Ramos (cell line): ENCODE measurements around the gene TXLNB.

Experiments
- in situ Hi-C: fragments of 300-500 bp; cut with MboI; formaldehyde crosslinking; loops from one replicate; pipeline ENCODE4 v1.14.3; 2022; ENCODE audit warnings: low sequenced_read_pairs; ENCODE audit not compliant: unreplicated experiment

TXLNB gene

GRCh38 chr6:139291813-139292619 is at the start of gene TXLNB:
Gene TXLNB, minus strand, starts transcription at chr6:139291998. Its CDS starts 3,099 bp downstream, at chr6:139288899.
- in situ Hi-C loops: no loop called here

GRCh38 chr6:139341060-139341459 is 49.3 kb upstream of the TXLNB start:
- in situ Hi-C loops: no loop called here

GRCh38 chr6:139338795-139339194 is 47.0 kb upstream of the TXLNB start:
- in situ Hi-C loops: no loop called here

GRCh38 chr6:139337830-139338229 is 46.0 kb upstream of the TXLNB start:
- in situ Hi-C loops: no loop called here

GRCh38 chr6:139337001-139337400 is 45.2 kb upstream of the TXLNB start:
- in situ Hi-C loops: no loop called here

- in situ Hi-C loops: no loop called here
Observed at GRCh38 chr6:139336488-139336887, 44.7 kb upstream of the TXLNB start.

GRCh38 chr6:139335447-139336210 is 43.8 kb upstream of the TXLNB start:
- in situ Hi-C loops: no loop called here

GRCh38 chr6:139334806-139335446 is 43.1 kb upstream of the TXLNB start:
- in situ Hi-C loops: no loop called here

GRCh38 chr6:139330826-139331500 is 39.2 kb upstream of the TXLNB start:
- in situ Hi-C loops: no loop called here

GRCh38 chr6:139330306-139330705 is 38.5 kb upstream of the TXLNB start:
- in situ Hi-C loops: no loop called here

GRCh38 chr6:139329224-139329623 is 37.4 kb upstream of the TXLNB start:
- in situ Hi-C loops: no loop called here

- in situ Hi-C loops: no loop called here
Observed at GRCh38 chr6:139327038-139327437, 35.2 kb upstream of the TXLNB start.

- in situ Hi-C loops: no loop called here
Observed at GRCh38 chr6:139325686-139326085, 33.9 kb upstream of the TXLNB start.

- in situ Hi-C loops: no loop called here
Observed at GRCh38 chr6:139325125-139325524, 33.3 kb upstream of the TXLNB start.

GRCh38 chr6:139324301-139324555 is 32.4 kb upstream of the TXLNB start:
- in situ Hi-C loops: no loop called here

GRCh38 chr6:139323511-139324300 is 31.9 kb upstream of the TXLNB start:
- in situ Hi-C loops: no loop called here

GRCh38 chr6:139320081-139320480 is 28.3 kb upstream of the TXLNB start:
- in situ Hi-C loops: no loop called here

- in situ Hi-C loops: no loop called here
Observed at GRCh38 chr6:139316622-139317317, 25.0 kb upstream of the TXLNB start.

- in situ Hi-C loops: no loop called here
Observed at GRCh38 chr6:139313784-139314545, 22.2 kb upstream of the TXLNB start.
